ENCODE results near the gene WDR26.
"Not testable (repeated sequence)": the region's sequence is repeated elsewhere in the genome, so short reads cannot be mapped to it uniquely, and the experiment has no call there.

Gene WDR26

GRCh38 chr1:224429616-224430326 is 4.8 kb downstream of the WDR26 start:
- Histone ChIP-seq H3K36me3 (ENCODE audit: control insufficient read depth in 2 of 2, insufficient read depth in 1 of 2, low read length in 2 of 2) (peaks cover 54 to 63% of the 10 kb centered on the region in 2 experiments), H3K4me3 (ENCODE audit: low read depth, low read length) (no peak overlapping the region), H3K27ac (ENCODE audit: extremely low read depth, low read depth, low read length) (no peak overlapping the region), H3K9me3 (ENCODE audit: control insufficient read depth, insufficient read depth, low read depth, low read length) (no peaks in the 10 kb centered on the region), H3K4me1 (ENCODE audit: control insufficient read depth, insufficient read depth, low read length) (peaks cover 34% of the 10 kb centered on the region)
- CTCF ChIA-PET = interaction anchor here (0.7 to 1.5 kb wide), 3 partner anchors 8 to 44 kb away, joined by 3 read pairs; no protein-coding TSS in a partner anchor
- POLR2A ChIA-PET = interaction anchor here (1.4 kb wide), 1 partner anchor 18 kb away, joined by 5 read pairs; no protein-coding TSS in a partner anchor
- no peak for TF ChIP-seq ZNF621 (tag by site-specific recombination; IDR thresholded peaks at IDR 0.05)
- TF ChIP-seq PRDM6 (tag by site-specific recombination; IDR thresholded peaks at IDR 0.05) = peak; percentile 60
- TF ChIP-seq ZNF366 (tag by site-specific recombination; conservative IDR thresholded peaks at IDR 0.05) = 0 out of 2 replicates have a peak, but pooled peaks have one; percentile 13

DNA sequence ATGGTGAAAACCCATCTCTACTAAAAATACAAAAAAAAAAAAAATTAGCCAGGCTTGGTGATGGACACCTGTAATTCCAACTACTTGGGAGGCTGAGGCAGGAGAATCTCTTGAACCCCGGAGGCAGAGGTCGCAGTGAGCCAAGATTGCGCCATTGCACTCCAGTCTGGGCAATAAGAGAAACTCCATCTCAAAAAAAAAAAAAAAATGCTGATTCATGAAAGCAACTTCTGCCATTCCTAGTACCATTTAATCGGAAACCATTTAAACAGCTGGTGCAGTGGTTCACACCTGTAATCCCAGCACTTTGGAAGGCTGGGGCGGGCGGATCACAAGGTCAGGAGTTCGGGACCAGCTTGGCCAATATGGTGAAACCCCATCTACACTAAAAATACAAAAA is 5.9 kb downstream of the WDR26 start:
- POLR2A ChIA-PET; H3K4me3 ChIP-seq (ENCODE audit: low read depth, low read length); H3K27ac ChIP-seq (ENCODE audit: extremely low read depth, low read depth, low read length); H3K9me3 ChIP-seq (ENCODE audit: control insufficient read depth, insufficient read depth, low read depth, low read length): not testable (repeated sequence)
- Histone ChIP-seq H3K4me1 (ENCODE audit: control insufficient read depth, insufficient read depth, low read length) (peaks cover 34% of the 10 kb centered on the region), H3K36me3 (ENCODE audit: control insufficient read depth in 2 of 2, insufficient read depth in 1 of 2, low read length in 2 of 2) (peaks cover 62 to 74% of the 10 kb centered on the region in 2 experiments)
- CTCF ChIA-PET = interaction anchor here (0.6 to 1.5 kb wide), 2 partner anchors 11 to 321 kb away, joined by 3 to 7 read pairs; no protein-coding TSS in a partner anchor
- TF ChIP-seq, protein P1, sequence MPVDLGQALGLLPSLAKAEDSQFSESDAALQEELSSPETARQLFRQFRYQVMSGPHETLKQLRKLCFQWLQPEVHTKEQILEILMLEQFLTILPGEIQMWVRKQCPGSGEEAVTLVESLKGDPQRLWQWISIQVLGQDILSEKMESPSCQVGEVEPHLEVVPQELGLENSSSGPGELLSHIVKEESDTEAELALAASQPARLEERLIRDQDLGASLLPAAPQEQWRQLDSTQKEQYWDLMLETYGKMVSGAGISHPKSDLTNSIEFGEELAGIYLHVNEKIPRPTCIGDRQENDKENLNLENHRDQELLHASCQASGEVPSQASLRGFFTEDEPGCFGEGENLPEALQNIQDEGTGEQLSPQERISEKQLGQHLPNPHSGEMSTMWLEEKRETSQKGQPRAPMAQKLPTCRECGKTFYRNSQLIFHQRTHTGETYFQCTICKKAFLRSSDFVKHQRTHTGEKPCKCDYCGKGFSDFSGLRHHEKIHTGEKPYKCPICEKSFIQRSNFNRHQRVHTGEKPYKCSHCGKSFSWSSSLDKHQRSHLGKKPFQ (tag by site-specific recombination; IDR thresholded peaks at IDR 0.05) = 0 out of 2 replicates have a peak, but pooled peaks have one; percentile 35
- TF ChIP-seq ZNF362 (tag by site-specific recombination; IDR thresholded peaks at IDR 0.05) = 0 out of 2 replicates have a peak, but pooled peaks have one; percentile 56

DNA sequence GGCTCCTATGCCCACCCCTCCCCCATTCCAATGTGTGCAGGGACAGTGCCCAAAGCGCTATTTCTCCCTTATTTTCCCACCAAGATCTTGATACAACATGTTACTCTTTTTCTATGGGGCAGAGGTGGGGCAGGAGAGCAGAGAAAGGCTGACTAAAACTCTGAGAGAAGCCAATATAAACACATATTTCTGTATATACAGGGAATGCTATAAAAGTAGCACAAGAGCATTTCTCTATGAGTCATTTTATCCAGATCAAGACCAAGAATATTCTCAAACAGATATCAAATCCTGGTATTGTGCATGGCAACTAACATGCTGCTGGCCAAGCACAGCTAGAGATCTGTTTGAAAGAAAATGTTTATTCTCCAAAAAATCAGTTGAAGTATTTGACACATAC is 7.3 kb downstream of the WDR26 start:
- ChIA-PET CTCF (interaction anchor here (0.8 to 1.1 kb wide), 2 partner anchors 30 to 32 kb away, joined by 4 to 5 read pairs; no protein-coding TSS in a partner anchor), POLR2A (no interaction called here)
- Histone ChIP-seq H3K4me1 (ENCODE audit: control insufficient read depth, insufficient read depth, low read length) (peaks cover 30% of the 10 kb centered on the region), H3K27ac (ENCODE audit: extremely low read depth, low read depth, low read length) (no peak overlapping the region), H3K9me3 (ENCODE audit: control insufficient read depth, insufficient read depth, low read depth, low read length) (no peaks in the 10 kb centered on the region), H3K4me3 (ENCODE audit: low read depth, low read length) (no peak overlapping the region), H3K36me3 (ENCODE audit: control insufficient read depth in 2 of 2, insufficient read depth in 1 of 2, low read length in 2 of 2) (peaks cover 76 to 78% of the 10 kb centered on the region in 2 experiments)
- TF ChIP-seq ZNF350 (tag by site-specific recombination; IDR thresholded peaks at IDR 0.05) (no peak), SALL2 (tag by site-specific recombination; IDR thresholded peaks at IDR 0.05; ENCODE audit: borderline replicate concordance) (no peak), PRDM6 (tag by site-specific recombination; IDR thresholded peaks at IDR 0.05) (peak; percentile 81), ZSCAN30 (tag by site-specific recombination; IDR thresholded peaks at IDR 0.05) (peak; percentile 22; the same call in 1 of the 2 replicates), ZNF707 (tag by site-specific recombination; IDR thresholded peaks at IDR 0.05) (no peak), ZNF654 (tag by site-specific recombination; IDR thresholded peaks at IDR 0.05; ENCODE audit: low read depth) (no peak), ZNF558 (tag by site-specific recombination; IDR thresholded peaks at IDR 0.05) (no peak), ZNF510 (tag by site-specific recombination; IDR thresholded peaks at IDR 0.05; ENCODE audit: insufficient replicate concordance) (no peak), ZNF488 (tag by site-specific recombination; IDR thresholded peaks at IDR 0.05) (no peak)
- TF ChIP-seq, protein P2, sequence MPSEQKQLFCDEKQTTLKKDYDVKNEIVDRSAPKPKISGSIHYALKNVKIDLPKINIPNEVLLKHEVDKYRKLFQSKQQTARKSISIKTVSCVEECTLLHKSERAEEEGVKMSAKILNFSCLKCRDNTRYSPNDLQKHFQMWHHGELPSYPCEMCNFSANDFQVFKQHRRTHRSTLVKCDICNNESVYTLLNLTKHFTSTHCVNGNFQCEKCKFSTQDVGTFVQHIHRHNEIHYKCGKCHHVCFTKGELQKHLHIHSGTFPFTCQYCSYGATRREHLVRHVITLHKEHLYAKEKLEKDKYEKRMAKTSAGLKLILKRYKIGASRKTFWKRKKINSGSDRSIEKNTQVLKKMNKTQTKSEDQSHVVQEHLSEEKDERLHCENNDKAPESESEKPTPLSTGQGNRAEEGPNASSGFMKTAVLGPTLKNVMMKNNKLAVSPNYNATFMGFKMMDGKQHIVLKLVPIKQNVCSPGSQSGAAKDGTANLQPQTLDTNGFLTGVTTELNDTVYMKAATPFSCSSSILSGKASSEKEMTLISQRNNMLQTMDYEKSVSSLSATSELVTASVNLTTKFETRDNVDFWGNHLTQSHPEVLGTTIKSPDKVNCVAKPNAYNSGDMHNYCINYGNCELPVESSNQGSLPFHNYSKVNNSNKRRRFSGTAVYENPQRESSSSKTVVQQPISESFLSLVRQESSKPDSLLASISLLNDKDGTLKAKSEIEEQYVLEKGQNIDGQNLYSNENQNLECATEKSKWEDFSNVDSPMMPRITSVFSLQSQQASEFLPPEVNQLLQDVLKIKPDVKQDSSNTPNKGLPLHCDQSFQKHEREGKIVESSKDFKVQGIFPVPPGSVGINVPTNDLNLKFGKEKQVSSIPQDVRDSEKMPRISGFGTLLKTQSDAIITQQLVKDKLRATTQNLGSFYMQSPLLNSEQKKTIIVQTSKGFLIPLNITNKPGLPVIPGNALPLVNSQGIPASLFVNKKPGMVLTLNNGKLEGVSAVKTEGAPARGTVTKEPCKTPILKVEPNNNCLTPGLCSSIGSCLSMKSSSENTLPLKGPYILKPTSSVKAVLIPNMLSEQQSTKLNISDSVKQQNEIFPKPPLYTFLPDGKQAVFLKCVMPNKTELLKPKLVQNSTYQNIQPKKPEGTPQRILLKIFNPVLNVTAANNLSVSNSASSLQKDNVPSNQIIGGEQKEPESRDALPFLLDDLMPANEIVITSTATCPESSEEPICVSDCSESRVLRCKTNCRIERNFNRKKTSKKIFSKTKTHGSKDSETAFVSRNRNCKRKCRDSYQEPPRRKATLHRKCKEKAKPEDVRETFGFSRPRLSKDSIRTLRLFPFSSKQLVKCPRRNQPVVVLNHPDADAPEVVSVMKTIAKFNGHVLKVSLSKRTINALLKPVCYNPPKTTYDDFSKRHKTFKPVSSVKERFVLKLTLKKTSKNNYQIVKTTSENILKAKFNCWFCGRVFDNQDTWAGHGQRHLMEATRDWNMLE (tag by site-specific recombination; conservative IDR thresholded peaks at IDR 0.05; ENCODE audit: low read depth) = no peak

All from HEK293 (cell line).